ENCODE data around the gene OSBP2. TPM values are rescaled to one million over a fixed set of nuclear protein-coding genes. Genes with fewer than 3 reads are reported as not detected.
A peak's percentile ranks its signal among the peaks of the same experiment; 100 is the strongest.

The OSBP2 gene
- total and polyA plus RNA-seq, 4 donors = 1.1 to 12.3 (median 2.6) TPM

GRCh38 chr22:30801695-30802094 lies 107.0 kb downstream of the OSBP2 start:
- H3K27ac ChIP-seq (ENCODE audit: low read depth in 1 of 2, low read length in 1 of 2) = no peak overlapping the region
- H3K9ac ChIP-seq (ENCODE audit: insufficient read depth in 1 of 2, low read length in 2 of 2) = no peak overlapping the region
- DNase-seq (no peak), ATAC-seq (ENCODE audit: insufficient read depth, low FRiP score) (no peak)
- no peak for TF ChIP-seq CTCF (IDR thresholded peaks at IDR 0.05; ENCODE audit: control extremely low read depth, extremely low read depth)
- WGBS, 2 donors = 85 to 89% methylated on average over 3 of the region's 3 CpGs
- H3K36me3 ChIP-seq (ENCODE audit: control insufficient read depth in 4 of 4, insufficient read depth in 4 of 4, low read length in 4 of 4) = no peaks in the 10 kb centered on the region
- peaks cover 0 to 21% (median 18%) of the 10 kb centered on the region in 3 donors for H3K27me3 ChIP-seq (ENCODE audit: control insufficient read depth in 3 of 3, insufficient read depth in 3 of 3, low read length in 2 of 3)
- H3K4me3 ChIP-seq = no peak overlapping the region
- H3K4me1 ChIP-seq (ENCODE audit: control insufficient read depth in 5 of 5, insufficient read depth in 5 of 5, low read length in 5 of 5) = peaks cover 0 to 15% (median 0%) of the 10 kb centered on the region in 5 donors
- no peaks in the 10 kb centered on the region for H3K9me3 ChIP-seq (ENCODE audit: control insufficient read depth in 4 of 4, insufficient read depth in 3 of 4, low read length in 3 of 4)

GRCh38 chr22:30802202-30803166 lies 107.8 kb downstream of the OSBP2 start:
- H3K27me3 ChIP-seq (ENCODE audit: control insufficient read depth in 3 of 3, insufficient read depth in 3 of 3, low read length in 2 of 3) = peaks cover 0 to 21% (median 18%) of the 10 kb centered on the region in 3 donors
- ATAC-seq (ENCODE audit: insufficient read depth, low FRiP score) = peak; percentile 99
- no peak for TF ChIP-seq CTCF (IDR thresholded peaks at IDR 0.05; ENCODE audit: control extremely low read depth, extremely low read depth)
- no peak overlapping the region for H3K9ac ChIP-seq (ENCODE audit: insufficient read depth in 1 of 2, low read length in 2 of 2)
- H3K9me3 ChIP-seq (ENCODE audit: control insufficient read depth in 4 of 4, insufficient read depth in 3 of 4, low read length in 3 of 4) = no peaks in the 10 kb centered on the region
- peaks cover 0 to 15% (median 0%) of the 10 kb centered on the region in 5 donors for H3K4me1 ChIP-seq (ENCODE audit: control insufficient read depth in 5 of 5, insufficient read depth in 5 of 5, low read length in 5 of 5)
- H3K36me3 ChIP-seq (ENCODE audit: control insufficient read depth in 4 of 4, insufficient read depth in 4 of 4, low read length in 4 of 4) = no peaks in the 10 kb centered on the region
- H3K4me3 ChIP-seq = no peak overlapping the region
- H3K27ac ChIP-seq (ENCODE audit: low read depth in 1 of 2, low read length in 1 of 2) = no peak overlapping the region
- peak; percentile 94 to 97 (median 95) for DNase-seq
- WGBS, 2 donors = 2 to 3% methylated on average over 74 to 85 of the region's 85 CpGs

GRCh38 chr22:30803679-30804078 lies 109.0 kb downstream of the OSBP2 start:
- peaks cover 0 to 21% (median 18%) of the 10 kb centered on the region in 3 donors for H3K27me3 ChIP-seq (ENCODE audit: control insufficient read depth in 3 of 3, insufficient read depth in 3 of 3, low read length in 2 of 3)
- no peak for TF ChIP-seq CTCF (IDR thresholded peaks at IDR 0.05; ENCODE audit: control extremely low read depth, extremely low read depth)
- no peaks in the 10 kb centered on the region for H3K9me3 ChIP-seq (ENCODE audit: control insufficient read depth in 4 of 4, insufficient read depth in 3 of 4, low read length in 3 of 4)
- no peaks in the 10 kb centered on the region for H3K36me3 ChIP-seq (ENCODE audit: control insufficient read depth in 4 of 4, insufficient read depth in 4 of 4, low read length in 4 of 4)
- peaks cover 0 to 15% (median 0%) of the 10 kb centered on the region in 5 donors for H3K4me1 ChIP-seq (ENCODE audit: control insufficient read depth in 5 of 5, insufficient read depth in 5 of 5, low read length in 5 of 5)
- H3K9ac ChIP-seq (ENCODE audit: insufficient read depth in 1 of 2, low read length in 2 of 2) = no peak overlapping the region
- H3K4me3 ChIP-seq = no peak overlapping the region
- DNase-seq (no peak), ATAC-seq (ENCODE audit: insufficient read depth, low FRiP score) (no peak)
- H3K27ac ChIP-seq (ENCODE audit: low read depth in 1 of 2, low read length in 1 of 2) = no peak overlapping the region
- 87 to 94% methylated on average over 5 of the region's 5 CpGs for WGBS, 2 donors

Data from lung (tissue), 12 donors.